ENCODE data around the gene SLC45A1. TPM values are rescaled to one million over a fixed set of nuclear protein-coding genes. Genes with fewer than 3 reads are reported as not detected.

The SLC45A1 gene
- total RNA-seq, 1 donor from 2014 or later = 6.1 TPM

DNA sequence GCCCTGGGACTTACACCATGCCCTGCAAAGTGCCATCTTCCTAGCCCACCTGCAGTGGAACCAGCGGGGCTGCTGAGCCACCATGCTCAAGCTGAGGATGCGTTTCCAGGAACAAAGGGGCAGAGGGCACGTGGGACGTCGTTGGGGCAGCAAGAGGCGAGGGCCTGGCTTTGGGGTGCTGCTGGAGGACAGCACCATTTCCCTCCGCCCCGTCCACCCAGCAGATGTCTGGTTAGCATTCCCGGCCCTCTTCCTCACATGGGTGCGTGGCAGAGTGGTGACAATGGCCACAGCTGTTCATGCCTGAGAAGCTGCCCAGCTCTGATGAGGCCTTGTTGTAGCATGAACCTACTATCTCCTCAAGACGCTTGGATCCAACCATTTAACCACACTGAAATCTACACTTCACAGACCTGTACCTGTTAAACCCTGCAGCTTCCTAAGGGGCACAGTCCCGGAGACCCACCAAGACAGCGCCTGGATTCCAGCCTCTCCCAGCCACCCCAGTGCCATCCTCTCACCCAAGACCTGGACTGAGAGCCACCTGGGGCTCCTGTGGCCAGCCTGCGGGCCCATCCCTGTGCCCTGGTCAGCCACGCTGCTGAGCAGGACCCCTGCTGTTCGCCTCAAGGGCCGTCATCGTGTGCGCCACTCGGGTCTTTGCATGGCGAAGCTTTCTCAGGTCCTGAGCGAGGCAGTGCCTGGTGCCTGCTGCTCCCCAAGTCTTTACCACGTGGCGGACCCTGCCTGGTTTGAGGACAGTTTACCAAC, 33.2 kb downstream of the SLC45A1 start:
- Mint-ChIP-seq H3K36me3 (ENCODE audit: unreplicated experiment) (no peaks in the 10 kb centered on the region), H3K4me1 (ENCODE audit: low read depth, unreplicated experiment) (peaks cover 16% of the 10 kb centered on the region), H3K27ac (ENCODE audit: unreplicated experiment) (peak overlapping the region; percentile 48), H3K9me3 (ENCODE audit: unreplicated experiment) (peaks cover 25% of the 10 kb centered on the region), H3K4me3 (ENCODE audit: unreplicated experiment) (no peak overlapping the region), H3K27me3 (ENCODE audit: unreplicated experiment) (peaks cover 37% of the 10 kb centered on the region)
- no peak for TF ChIP-seq CTCF (IDR thresholded peaks at IDR 0.05; ENCODE audit: partially characterized antibody, unreplicated experiment)
- DNase-seq = no peak

GRCh38 chr1:8351693-8352470, 34.0 kb downstream of the SLC45A1 start:
- peak; percentile 76 for TF ChIP-seq CTCF (IDR thresholded peaks at IDR 0.05; ENCODE audit: partially characterized antibody, unreplicated experiment)
- Mint-ChIP-seq H3K27me3 (ENCODE audit: unreplicated experiment) (peaks cover 38% of the 10 kb centered on the region), H3K4me1 (ENCODE audit: low read depth, unreplicated experiment) (peaks cover 17% of the 10 kb centered on the region)

GRCh38 chr1:8352471-8352845, 34.5 kb downstream of the SLC45A1 start:
- TF ChIP-seq CTCF (IDR thresholded peaks at IDR 0.05; ENCODE audit: partially characterized antibody, unreplicated experiment) = no peak
- Mint-ChIP-seq H3K36me3 (ENCODE audit: unreplicated experiment) (no peaks in the 10 kb centered on the region), H3K9me3 (ENCODE audit: unreplicated experiment) (peaks cover 30% of the 10 kb centered on the region), H3K27ac (ENCODE audit: unreplicated experiment) (peak overlapping the region; percentile 55), H3K27me3 (ENCODE audit: unreplicated experiment) (peaks cover 41% of the 10 kb centered on the region), H3K4me1 (ENCODE audit: low read depth, unreplicated experiment) (peaks cover 19% of the 10 kb centered on the region), H3K4me3 (ENCODE audit: unreplicated experiment) (no peak overlapping the region)
- no peak for DNase-seq

More at GRCh38 chr1:8351693-8352470, 34.0 kb downstream of the SLC45A1 start:
- Mint-ChIP-seq H3K27ac (ENCODE audit: unreplicated experiment) (no peak overlapping the region), H3K36me3 (ENCODE audit: unreplicated experiment) (no peaks in the 10 kb centered on the region), H3K4me3 (ENCODE audit: unreplicated experiment) (no peak overlapping the region), H3K9me3 (ENCODE audit: unreplicated experiment) (peaks cover 30% of the 10 kb centered on the region)
- DNase-seq = peak; percentile 79

DNA sequence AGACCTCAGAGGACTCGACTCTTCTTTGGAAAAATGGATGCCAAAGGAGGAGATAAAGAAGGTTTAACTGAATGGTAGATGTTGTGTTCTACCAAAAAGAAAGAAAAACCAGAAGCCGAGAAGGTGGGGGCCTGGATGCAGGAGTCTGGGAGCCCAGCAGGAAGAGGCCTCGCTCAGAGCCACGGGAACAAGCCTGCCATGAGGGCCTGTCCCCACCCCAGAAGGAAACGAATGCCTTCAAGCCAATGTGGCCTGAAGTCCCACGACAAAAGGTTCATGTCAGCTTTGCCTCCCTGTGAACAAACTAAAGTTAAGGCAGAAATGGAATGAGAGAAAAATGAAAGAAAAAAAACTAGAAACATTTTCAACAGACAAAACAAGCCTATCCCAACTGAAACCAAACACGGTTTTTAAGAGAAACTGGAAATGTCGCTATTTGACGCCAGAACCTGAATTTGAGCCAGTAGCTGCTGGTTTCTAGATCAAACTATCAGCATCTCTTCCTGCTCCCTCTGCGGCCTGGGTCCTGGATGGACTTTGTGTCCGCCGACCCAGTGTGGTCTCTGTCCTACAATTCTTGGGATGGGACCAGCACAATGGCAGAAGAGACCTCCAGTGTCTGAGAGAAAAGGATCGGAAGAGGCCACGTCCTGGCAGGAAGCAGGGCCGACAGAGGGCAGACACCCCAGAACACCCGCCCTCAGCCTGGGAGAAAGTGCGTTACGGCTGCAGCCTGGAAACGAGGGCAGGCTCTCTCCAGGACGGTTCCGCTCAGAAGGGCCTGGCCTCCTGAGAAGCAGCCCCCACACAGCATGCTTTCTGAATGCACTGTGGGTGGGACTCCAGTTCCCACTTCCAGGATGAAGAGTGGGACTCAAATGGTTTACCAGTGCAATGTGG, 35.2 kb downstream of the SLC45A1 start:
- peaks cover 31% of the 10 kb centered on the region for H3K9me3 Mint-ChIP-seq (ENCODE audit: unreplicated experiment)
- no peak overlapping the region for H3K4me3 Mint-ChIP-seq (ENCODE audit: unreplicated experiment)
- peak overlapping the region; percentile 55 for H3K27ac Mint-ChIP-seq (ENCODE audit: unreplicated experiment)
- H3K27me3 Mint-ChIP-seq (ENCODE audit: unreplicated experiment) = peaks cover 46% of the 10 kb centered on the region
- DNase-seq = no peak
- no peak for TF ChIP-seq CTCF (IDR thresholded peaks at IDR 0.05; ENCODE audit: partially characterized antibody, unreplicated experiment)
- no peaks in the 10 kb centered on the region for H3K36me3 Mint-ChIP-seq (ENCODE audit: unreplicated experiment)
- H3K4me1 Mint-ChIP-seq (ENCODE audit: low read depth, unreplicated experiment) = peaks cover 14% of the 10 kb centered on the region

All from glutamatergic neuron (in vitro differentiated cells).